GM18907 (cell line): ENCODE measurements around the gene TMEM52.

Source experiments
- ATAC-seq: cut with Tn5 transposase; IDR thresholded peaks from one replicate; pipeline ENCODE4 v1.9.1; 2021; ENCODE audit warnings: mild to moderate bottlenecking, moderate library complexity; ENCODE audit not compliant: unreplicated experiment

The TMEM52 gene

DNA sequence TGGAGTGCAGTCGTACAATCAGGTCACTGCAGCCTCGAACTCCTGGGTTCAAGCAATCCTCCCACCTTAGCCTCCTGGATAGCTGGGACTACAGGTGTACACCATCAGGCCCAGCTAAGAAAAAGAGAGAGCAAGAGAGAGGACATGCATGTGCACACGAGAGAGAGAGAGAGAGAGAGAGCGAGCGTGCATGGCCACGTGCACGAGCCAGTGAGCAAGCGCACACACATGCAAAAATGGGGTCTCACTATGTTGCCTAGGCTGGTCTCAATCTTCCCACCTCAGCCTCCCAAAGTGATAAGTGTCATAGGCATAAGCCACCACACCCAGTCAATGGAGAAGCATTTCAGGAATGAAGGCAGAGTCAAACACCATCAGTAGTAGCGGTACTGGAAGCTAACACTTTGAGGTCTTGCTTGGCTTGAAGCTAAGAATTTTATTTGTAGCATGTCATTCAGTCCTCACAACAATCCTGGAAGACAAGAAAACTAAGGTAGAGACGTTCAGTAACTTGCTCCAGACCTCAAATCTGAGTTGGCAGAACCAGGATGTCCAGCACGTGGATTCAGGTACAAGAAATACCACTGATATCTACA lies 42.6 kb downstream of the TMEM52 start:
- no peak for ATAC-seq

DNA sequence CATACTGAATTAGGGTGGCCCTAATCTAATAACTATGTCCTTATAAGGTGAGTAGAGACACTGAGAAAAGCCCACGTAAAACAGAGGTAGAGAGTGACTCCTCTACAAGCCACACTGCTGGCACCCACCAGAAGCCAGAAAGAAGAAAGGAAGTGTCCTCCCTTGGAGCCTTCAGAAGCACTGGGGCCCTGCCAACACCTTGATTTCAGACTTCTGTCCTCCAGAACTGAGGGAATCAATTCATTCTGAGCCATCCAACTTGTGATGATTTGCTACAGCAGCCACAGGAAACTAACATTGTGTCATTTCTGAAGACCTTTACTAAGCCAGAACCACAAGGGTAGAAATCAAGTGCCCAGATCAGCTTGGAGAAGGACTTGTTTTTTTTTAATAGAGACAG lies 43.1 kb downstream of the TMEM52 start:
- ATAC-seq: no peak

GRCh38 chr1:1874901-1875300 lies 44.2 kb downstream of the TMEM52 start:
- no peak for ATAC-seq

- no peak for ATAC-seq
Observed at GRCh38 chr1:1873186-1873585, 45.9 kb downstream of the TMEM52 start.

DNA sequence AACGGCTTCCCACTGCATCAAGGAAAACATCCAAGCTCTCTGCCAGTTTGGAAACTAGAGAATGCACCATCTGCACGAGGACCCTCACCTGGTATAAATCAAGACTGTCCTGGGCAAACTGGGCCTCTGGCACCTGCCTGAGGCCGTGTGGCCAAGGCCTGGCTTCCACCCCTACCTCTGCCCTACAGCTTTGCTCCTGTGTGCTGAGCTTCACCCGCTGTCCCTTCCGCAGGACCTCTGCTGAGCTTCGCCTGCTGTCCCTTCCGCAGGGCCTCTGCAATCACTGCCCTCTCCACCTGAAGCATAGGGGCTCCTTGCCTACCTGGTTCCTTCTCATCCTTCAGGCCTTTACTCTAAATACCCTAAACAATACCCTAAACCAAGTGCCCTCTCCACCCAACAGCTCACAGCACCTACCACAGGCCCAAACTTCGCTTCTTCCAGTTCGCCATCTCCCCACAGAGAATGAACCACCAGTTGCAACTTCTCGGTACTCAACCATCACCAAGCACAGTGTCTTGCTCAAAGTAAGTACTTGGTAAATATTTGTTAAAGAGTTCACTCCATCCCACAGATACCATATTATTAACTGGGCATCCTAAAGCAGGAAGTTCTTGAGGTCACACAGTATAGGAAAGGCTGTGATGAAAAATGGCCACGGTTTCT lies 46.6 kb downstream of the TMEM52 start:
- no peak for ATAC-seq

DNA sequence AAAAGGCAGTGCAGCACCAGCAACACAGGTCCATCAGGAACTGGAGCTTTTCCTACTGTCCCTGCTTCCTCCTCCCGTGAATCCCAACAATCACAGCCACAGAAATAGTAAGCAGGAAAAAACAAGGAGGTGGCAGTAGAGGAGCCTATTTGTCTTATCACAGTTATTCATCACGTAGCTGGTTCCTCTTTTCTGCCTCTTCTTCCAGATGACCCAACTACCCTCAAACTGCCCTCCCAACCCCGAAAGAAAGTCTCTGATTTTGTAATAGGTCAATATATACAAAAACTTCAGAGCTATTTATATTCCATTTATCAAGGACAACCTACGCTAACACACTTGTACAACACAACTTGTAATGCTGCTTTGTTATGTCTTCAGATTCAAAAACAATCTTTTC lies 49.6 kb downstream of the TMEM52 start:
- no peak for ATAC-seq
